GM19099 (cell line): ENCODE data around the gene AMZ2.

Experiments used
- POLR2A ChIP-seq: IDR thresholded peaks from 3 replicates; pipeline ENCODE4 v1.6.1; 2011; ENCODE audit warnings: low read depth; ENCODE audit not compliant: insufficient read length; ENCODE audit errors: extremely low read depth

Gene AMZ2

GRCh38 chr17:68296217-68297191 is 48.7 kb downstream of the AMZ2 start:
- no peak for TF ChIP-seq POLR2A

GRCh38 chr17:68297195-68297594 is 49.4 kb downstream of the AMZ2 start:
- TF ChIP-seq POLR2A = no peak

GRCh38 chr17:68298601-68299000 is 50.8 kb downstream of the AMZ2 start:
- no peak for TF ChIP-seq POLR2A

- TF ChIP-seq POLR2A = no peak
These were observed 52.0 kb downstream of the AMZ2 start for GRCh38 chr17:68299817-68300216.

- TF ChIP-seq POLR2A = no peak
These were observed 53.7 kb downstream of the AMZ2 start for GRCh38 chr17:68301438-68301959.

- TF ChIP-seq POLR2A = no peak
These were observed 54.3 kb downstream of the AMZ2 start for GRCh38 chr17:68302066-68302564.

- TF ChIP-seq POLR2A = no peak
These were observed 54.8 kb downstream of the AMZ2 start for GRCh38 chr17:68302666-68303065.

GRCh38 chr17:68304706-68305105 is 56.9 kb downstream of the AMZ2 start:
- TF ChIP-seq POLR2A = no peak

- TF ChIP-seq POLR2A = no peak
These were observed 57.3 kb downstream of the AMZ2 start for GRCh38 chr17:68305142-68305541.
